ENCODE results near the gene CFAP99. TPM values are rescaled to one million over a fixed set of nuclear protein-coding genes. Genes with fewer than 3 reads are reported as not detected.
A peak's percentile ranks its signal among the peaks of the same experiment; 100 is the strongest.

The CFAP99 gene
- total RNA-seq, 1 donor from 2014 or later = not detected

DNA sequence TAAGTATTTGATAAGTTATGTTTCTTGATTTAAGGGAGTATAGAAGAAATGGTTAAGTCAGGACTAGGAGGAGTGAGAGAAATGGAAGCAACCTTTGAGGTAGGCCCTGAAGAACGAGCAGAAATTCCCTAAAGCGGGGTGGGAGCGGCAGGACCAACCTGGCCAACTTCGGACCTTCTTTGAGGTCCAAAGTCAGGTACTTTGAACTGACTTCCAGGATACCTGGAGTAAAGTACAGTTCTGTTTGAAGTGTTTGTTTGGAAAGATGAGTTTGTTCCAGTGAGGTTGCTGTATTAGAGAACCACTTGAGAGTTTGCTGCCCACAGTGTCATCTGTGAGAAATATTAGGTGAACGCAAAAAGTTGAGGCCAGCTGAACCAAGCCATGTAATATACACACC, 61.9 kb downstream of the CFAP99 start:
- Mint-ChIP-seq H3K4me1 (ENCODE audit: low read depth) (peaks cover 29% of the 10 kb centered on the region), H3K9me3 (ENCODE audit: low read depth) (no peaks in the 10 kb centered on the region), H3K27ac (no peak overlapping the region), H3K4me3 (ENCODE audit: low read depth) (no peak overlapping the region), H3K36me3 (ENCODE audit: insufficient read depth) (peaks cover 4% of the 10 kb centered on the region), H3K27me3 (no peaks in the 10 kb centered on the region)
- TF ChIP-seq, protein P1, sequence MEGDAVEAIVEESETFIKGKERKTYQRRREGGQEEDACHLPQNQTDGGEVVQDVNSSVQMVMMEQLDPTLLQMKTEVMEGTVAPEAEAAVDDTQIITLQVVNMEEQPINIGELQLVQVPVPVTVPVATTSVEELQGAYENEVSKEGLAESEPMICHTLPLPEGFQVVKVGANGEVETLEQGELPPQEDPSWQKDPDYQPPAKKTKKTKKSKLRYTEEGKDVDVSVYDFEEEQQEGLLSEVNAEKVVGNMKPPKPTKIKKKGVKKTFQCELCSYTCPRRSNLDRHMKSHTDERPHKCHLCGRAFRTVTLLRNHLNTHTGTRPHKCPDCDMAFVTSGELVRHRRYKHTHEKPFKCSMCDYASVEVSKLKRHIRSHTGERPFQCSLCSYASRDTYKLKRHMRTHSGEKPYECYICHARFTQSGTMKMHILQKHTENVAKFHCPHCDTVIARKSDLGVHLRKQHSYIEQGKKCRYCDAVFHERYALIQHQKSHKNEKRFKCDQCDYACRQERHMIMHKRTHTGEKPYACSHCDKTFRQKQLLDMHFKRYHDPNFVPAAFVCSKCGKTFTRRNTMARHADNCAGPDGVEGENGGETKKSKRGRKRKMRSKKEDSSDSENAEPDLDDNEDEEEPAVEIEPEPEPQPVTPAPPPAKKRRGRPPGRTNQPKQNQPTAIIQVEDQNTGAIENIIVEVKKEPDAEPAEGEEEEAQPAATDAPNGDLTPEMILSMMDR (IDR thresholded peaks at IDR 0.05; ENCODE audit: unreplicated experiment) = no peak
- no peak for DNase-seq (ENCODE audit: low spot score, unreplicated experiment)

DNA sequence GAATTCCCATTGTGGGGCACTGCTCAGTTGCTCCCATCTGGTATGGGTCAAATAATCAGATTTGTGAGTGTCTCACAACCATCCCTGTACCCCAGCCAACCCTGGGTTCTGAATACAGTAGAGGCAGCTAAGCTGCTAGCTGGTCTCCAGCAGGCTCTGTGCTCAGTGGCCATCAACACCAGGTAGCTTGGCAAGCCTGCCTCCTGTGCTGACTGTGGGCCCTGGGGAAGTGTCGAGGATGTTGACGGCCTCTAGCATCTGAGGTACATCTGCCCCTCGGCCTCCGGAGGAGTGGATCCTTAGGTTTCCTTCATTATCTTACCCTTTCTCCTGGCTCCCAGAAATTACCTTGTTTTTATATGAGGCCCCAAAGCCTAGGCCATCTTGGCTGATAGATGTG, 63.4 kb downstream of the CFAP99 start:
- no peak for DNase-seq (ENCODE audit: low spot score, unreplicated experiment)
- Mint-ChIP-seq H3K36me3 (ENCODE audit: insufficient read depth) (no peaks in the 10 kb centered on the region), H3K4me3 (ENCODE audit: low read depth) (no peak overlapping the region), H3K4me1 (ENCODE audit: low read depth) (peaks cover 29% of the 10 kb centered on the region), H3K27ac (no peak overlapping the region), H3K9me3 (ENCODE audit: low read depth) (no peaks in the 10 kb centered on the region), H3K27me3 (no peaks in the 10 kb centered on the region)
- TF ChIP-seq, protein P1 (IDR thresholded peaks at IDR 0.05; ENCODE audit: unreplicated experiment) = no peak

DNA sequence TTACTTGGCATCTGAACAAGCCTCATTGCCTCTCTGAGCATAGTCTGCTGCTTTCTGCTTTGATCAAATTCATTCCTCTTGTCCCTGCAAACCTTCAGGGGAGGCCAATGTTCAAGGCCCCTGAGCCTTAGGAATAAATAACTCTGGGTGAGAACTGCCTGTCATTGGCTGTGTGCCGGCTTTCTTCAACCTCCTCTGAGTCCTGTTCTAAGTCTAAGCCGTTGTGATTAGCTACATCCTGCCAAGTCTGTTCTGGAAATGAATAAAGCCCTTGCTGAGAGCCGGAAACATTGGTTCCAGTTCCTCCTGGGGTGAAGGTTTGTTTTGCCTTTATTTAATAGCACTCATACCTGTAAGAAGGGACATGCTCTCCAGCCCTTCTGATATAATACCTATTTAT, 63.9 kb downstream of the CFAP99 start:
- no peak for DNase-seq (ENCODE audit: low spot score, unreplicated experiment)
- no peaks in the 10 kb centered on the region for H3K27me3 Mint-ChIP-seq
- peaks cover 29% of the 10 kb centered on the region for H3K4me1 Mint-ChIP-seq (ENCODE audit: low read depth)
- no peaks in the 10 kb centered on the region for H3K36me3 Mint-ChIP-seq (ENCODE audit: insufficient read depth)
- peak overlapping the region; percentile 19 for H3K27ac Mint-ChIP-seq
- H3K9me3 Mint-ChIP-seq (ENCODE audit: low read depth) = no peaks in the 10 kb centered on the region
- no peak overlapping the region for H3K4me3 Mint-ChIP-seq (ENCODE audit: low read depth)
- TF ChIP-seq, protein P1 (IDR thresholded peaks at IDR 0.05; ENCODE audit: unreplicated experiment) = no peak

DNA sequence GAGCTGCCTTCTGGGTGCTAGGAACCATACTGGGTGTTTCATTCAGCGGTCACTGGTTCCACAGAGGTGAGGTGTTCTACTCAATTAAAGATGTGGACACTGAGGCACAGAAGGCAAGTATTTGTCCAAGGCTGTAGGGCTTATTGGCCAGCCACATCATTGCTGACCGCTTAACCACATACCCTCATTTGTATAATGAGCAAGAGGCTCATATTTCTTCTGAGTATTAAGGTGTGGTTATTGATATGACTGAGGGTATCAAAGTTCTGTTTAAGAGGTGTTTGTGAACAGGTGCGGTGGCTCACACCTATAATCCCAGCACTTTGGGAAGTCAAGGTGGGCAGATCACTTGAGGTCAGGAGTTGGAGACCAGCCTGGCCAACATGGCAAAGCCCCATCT, 64.5 kb downstream of the CFAP99 start:
- Mint-ChIP-seq H3K9me3 (ENCODE audit: low read depth) (no peaks in the 10 kb centered on the region), H3K4me1 (ENCODE audit: low read depth) (peaks cover 25% of the 10 kb centered on the region), H3K27ac (peak overlapping the region; percentile 19), H3K36me3 (ENCODE audit: insufficient read depth) (no peaks in the 10 kb centered on the region), H3K27me3 (no peaks in the 10 kb centered on the region), H3K4me3 (ENCODE audit: low read depth) (no peak overlapping the region)
- TF ChIP-seq, protein P1 (IDR thresholded peaks at IDR 0.05; ENCODE audit: unreplicated experiment) = no peak
- DNase-seq (ENCODE audit: low spot score, unreplicated experiment) = no peak

DNA sequence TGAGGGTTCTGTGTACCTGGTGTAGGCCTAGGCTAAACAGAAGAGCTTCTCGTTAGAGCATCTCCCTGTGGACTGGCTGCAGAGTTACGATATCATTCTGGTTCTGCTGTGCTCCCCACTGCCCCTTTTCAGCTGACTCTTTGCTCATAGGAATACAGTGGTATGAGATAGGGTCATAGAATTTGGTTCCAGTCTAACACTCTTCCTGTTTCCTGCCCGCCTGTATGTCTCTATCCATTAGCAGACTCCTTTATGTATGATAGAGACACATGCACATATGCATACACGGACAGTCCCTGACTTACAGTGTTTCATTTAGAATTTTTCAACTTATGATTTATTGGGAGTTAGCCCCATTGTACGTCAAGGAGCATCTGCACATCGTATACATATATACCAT, 65.4 kb downstream of the CFAP99 start:
- no peak overlapping the region for H3K27ac Mint-ChIP-seq
- H3K9me3 Mint-ChIP-seq (ENCODE audit: low read depth) = no peaks in the 10 kb centered on the region
- no peaks in the 10 kb centered on the region for H3K27me3 Mint-ChIP-seq
- H3K4me3 Mint-ChIP-seq (ENCODE audit: low read depth) = no peak overlapping the region
- H3K4me1 Mint-ChIP-seq (ENCODE audit: low read depth) = peaks cover 21% of the 10 kb centered on the region
- no peaks in the 10 kb centered on the region for H3K36me3 Mint-ChIP-seq (ENCODE audit: insufficient read depth)
- no peak for DNase-seq (ENCODE audit: low spot score, unreplicated experiment)
- TF ChIP-seq, protein P1 (IDR thresholded peaks at IDR 0.05; ENCODE audit: unreplicated experiment) = no peak

Data from progenitor cell of endocrine pancreas (in vitro differentiated cells).